Uterus (tissue), 4 donors: ENCODE results near the gene PTPRG. TPM values are rescaled to one million over a fixed set of nuclear protein-coding genes. Genes with fewer than 3 reads are reported as not detected.
"Not testable (repeated sequence)": the region's sequence is repeated elsewhere in the genome, so short reads cannot be mapped to it uniquely, and the experiment has no call there.

ENCODE experiments used
- DNase-seq, 2 donors: peaks; one replicate each; pipeline ENCODE4 v3.0.0-alpha.2; 2019 to 2020
- H3K27ac ChIP-seq, 2 donors: fragments of 200-600 bp; sonication (generic); 1 replicate in 1 of 2; 2 replicates in 1 of 2; pipeline ENCODE4 v1.5.1; 2016 to 2018
- H3K27me3 ChIP-seq, 2 donors: fragments of 200-600 bp; sonication (generic); one replicate each; pipeline ENCODE4 v1.5.1; 2018 to 2019; ENCODE audit warnings: control low read depth in 1 of 2
- H3K36me3 ChIP-seq, 2 donors: fragments of 200-600 bp; sonication (generic); one replicate each; pipeline ENCODE4 v1.5.1; 2019; ENCODE audit warnings: control low read depth in 1 of 2
- H3K4me1 ChIP-seq, 2 donors: fragments of 200-600 bp; sonication (generic); one replicate each; pipeline ENCODE4 v1.5.1; 2018 to 2019; ENCODE audit warnings: control low read depth in 1 of 2
- H3K4me3 ChIP-seq, 2 donors: fragments of 200-600 bp; sonication (generic); 1 replicate in 1 of 2; 2 replicates in 1 of 2; pipeline ENCODE4 v1.5.1; 2018 to 2019; ENCODE audit warnings: mild to moderate bottlenecking in 1 of 2
- H3K9me3 ChIP-seq, 2 donors: fragments of 200-600 bp; sonication (generic); one replicate each; pipeline ENCODE4 v1.5.1; 2019; ENCODE audit warnings: control low read depth in 1 of 2
- POLR2A ChIP-seq, 2 donors: fragments of 450-650 bp; IDR thresholded peaks; one replicate each; pipeline ENCODE4 v1.6.1; 2016; ENCODE audit warnings: antibody characterized with exemption in 2 of 2, mild to moderate bottlenecking in 1 of 2, moderate library complexity in 1 of 2
- intact Hi-C: fragments of 100-400 bp; cut with DNase I; formaldehyde crosslinking; loops from one replicate; pipeline ENCODE4 v1.15.1; 2023; ENCODE audit warnings: low total_unique reads
- total RNA-seq, 4 donors: library from RNA; depleted of rRNA in 3 of 4; stranded (reverse); fragments of >200 nt in 3 of 4; gene quantifications; one replicate each; pipeline versions ENCODE4 v1.1.0 to v1.2.4, GENCODE V29; 2014 to 2023
- TF ChIP-seq, protein P1 (sequence below), 4 experiments: fragments of 200-600 bp in 2 of 4; fragments of 450-650 bp in 2 of 4; sonication (generic) in 2 of 4; IDR thresholded peaks; one replicate each; pipeline ENCODE4 v1.5.1; 2016 to 2019; ENCODE audit warnings: antibody characterized with exemption in 4 of 4, mild to moderate bottlenecking in 2 of 4, moderate library complexity in 1 of 4
- donor health status: DM: yes; HTN: yes; CAD: no.

The PTPRG gene
- total RNA-seq, 4 donors from 2014 or later = 43.5 to 136 (median 62.6) TPM

DNA sequence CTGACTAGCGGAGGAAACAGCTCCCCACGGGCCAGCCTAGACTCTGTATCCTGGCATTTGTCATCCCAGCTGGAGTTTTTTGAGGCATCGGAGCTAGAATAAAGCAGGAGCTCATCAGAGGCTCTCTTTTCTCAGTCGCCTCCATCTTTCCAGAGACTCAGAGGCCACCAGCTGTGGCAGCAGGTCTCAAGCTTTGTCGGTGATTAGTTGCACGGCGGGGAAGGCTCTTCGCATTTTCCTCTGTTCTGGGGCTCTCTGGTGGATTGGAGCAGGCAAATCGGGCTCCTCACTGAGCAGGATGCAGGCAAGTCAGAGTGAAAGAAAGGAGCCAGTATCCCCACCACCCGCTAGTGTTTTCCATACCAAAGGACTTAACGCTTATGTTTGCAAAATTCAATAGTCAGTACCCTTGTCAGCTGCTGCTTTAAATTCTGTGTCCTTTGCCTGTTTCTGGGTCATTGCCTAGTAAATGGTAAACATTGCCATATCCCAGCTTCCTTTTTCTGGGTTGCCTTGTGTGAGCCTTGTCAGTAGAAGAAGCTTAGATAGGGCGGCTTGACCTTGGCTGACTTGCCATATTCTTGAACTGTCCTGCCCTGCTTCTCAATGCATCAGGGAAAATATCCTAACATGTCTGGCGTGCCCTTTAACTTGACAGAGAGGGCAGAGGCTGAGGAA is 127.1 kb downstream of the PTPRG start:
- Histone ChIP-seq H3K4me3 (no peak overlapping the region), H3K27ac (no peak overlapping the region), H3K27me3 (no peaks in the 10 kb centered on the region), H3K9me3 (no peaks in the 10 kb centered on the region), H3K4me1 (no peaks in the 10 kb centered on the region), H3K36me3 (no peaks in the 10 kb centered on the region)
- no peak for TF ChIP-seq POLR2A (IDR thresholded peaks at IDR 0.05)
- TF ChIP-seq, protein P1, sequence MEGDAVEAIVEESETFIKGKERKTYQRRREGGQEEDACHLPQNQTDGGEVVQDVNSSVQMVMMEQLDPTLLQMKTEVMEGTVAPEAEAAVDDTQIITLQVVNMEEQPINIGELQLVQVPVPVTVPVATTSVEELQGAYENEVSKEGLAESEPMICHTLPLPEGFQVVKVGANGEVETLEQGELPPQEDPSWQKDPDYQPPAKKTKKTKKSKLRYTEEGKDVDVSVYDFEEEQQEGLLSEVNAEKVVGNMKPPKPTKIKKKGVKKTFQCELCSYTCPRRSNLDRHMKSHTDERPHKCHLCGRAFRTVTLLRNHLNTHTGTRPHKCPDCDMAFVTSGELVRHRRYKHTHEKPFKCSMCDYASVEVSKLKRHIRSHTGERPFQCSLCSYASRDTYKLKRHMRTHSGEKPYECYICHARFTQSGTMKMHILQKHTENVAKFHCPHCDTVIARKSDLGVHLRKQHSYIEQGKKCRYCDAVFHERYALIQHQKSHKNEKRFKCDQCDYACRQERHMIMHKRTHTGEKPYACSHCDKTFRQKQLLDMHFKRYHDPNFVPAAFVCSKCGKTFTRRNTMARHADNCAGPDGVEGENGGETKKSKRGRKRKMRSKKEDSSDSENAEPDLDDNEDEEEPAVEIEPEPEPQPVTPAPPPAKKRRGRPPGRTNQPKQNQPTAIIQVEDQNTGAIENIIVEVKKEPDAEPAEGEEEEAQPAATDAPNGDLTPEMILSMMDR (IDR thresholded peaks at IDR 0.05) = no peak
- DNase-seq = no peak
- intact Hi-C loops = no loop called here

DNA sequence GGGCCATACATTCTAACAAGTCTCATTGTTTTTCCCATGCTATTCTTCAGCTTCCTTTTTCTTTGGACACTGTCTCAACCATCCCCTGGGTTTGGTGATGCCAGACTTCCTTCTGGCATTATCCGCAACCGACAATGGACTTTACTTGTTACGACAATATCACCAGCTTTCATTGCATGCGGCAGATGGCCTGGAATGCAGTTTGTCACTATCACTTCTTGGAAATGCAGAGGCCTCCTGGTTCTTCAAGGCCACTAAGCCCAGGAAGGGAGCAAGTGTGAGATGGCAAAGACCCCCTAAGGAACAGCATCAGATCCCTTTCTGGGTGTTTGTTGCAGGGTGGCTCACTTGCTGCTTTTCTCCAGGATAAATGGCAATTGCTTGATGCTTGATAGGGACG is 128.6 kb downstream of the PTPRG start:
- Histone ChIP-seq H3K27me3 (no peaks in the 10 kb centered on the region), H3K9me3 (no peaks in the 10 kb centered on the region), H3K4me3 (no peak overlapping the region), H3K36me3 (no peaks in the 10 kb centered on the region), H3K27ac (no peak overlapping the region), H3K4me1 (no peaks in the 10 kb centered on the region)
- intact Hi-C loops = no loop called here
- DNase-seq = no peak
- TF ChIP-seq, protein P1 (IDR thresholded peaks at IDR 0.05) = no peak
- no peak for TF ChIP-seq POLR2A (IDR thresholded peaks at IDR 0.05)

DNA sequence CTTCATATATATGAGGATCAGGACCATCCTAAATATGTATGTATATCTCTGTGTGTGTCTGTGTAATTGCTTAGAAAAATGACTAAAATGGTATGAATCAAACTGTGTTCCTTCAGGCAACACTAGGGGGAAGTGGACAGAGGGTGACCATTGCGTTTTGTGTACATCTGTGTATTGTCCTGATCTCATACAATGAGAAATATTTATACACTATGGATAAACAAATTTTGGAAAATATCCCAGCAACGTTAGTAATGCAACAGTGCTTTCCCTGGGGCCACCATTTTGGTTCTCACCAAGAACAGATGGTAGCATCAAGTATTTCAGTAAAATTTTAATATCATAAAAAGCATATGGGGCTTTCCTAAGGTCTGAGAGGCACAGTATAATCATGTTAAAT is 130.1 kb downstream of the PTPRG start:
- DNase-seq = no peak
- H3K4me3 ChIP-seq = no peak overlapping the region
- H3K9me3 ChIP-seq = no peaks in the 10 kb centered on the region
- intact Hi-C loops = no loop called here
- TF ChIP-seq, protein P1 (IDR thresholded peaks at IDR 0.05) = no peak
- TF ChIP-seq POLR2A (IDR thresholded peaks at IDR 0.05) = no peak
- H3K36me3 ChIP-seq = no peaks in the 10 kb centered on the region
- no peaks in the 10 kb centered on the region for H3K27me3 ChIP-seq
- H3K4me1 ChIP-seq = no peaks in the 10 kb centered on the region
- no peak overlapping the region for H3K27ac ChIP-seq

DNA sequence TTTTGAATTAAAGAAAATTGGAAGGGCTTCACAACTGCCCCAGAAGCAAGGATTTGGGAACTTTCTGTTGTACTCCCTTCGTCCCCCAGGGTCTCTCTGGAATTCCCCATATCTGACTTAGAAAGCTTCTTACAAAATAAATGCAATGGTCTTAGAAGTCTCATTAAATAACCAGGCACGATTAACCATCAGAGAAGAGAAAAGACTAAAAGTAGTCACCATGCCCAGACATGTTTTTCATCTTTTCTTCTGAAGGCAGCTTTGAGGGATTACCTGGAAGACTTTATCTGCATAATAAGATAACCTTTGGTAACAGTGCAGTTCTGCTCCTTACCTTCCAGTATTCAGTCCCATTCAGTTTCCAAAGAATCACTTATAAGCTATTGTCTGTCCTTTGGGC is 135.9 kb downstream of the PTPRG start:
- TF ChIP-seq, protein P1 (IDR thresholded peaks at IDR 0.05) = no peak
- no peak for TF ChIP-seq POLR2A (IDR thresholded peaks at IDR 0.05)
- intact Hi-C loops = no loop called here
- no peak overlapping the region for H3K4me3 ChIP-seq
- H3K9me3 ChIP-seq = no peaks in the 10 kb centered on the region
- no peaks in the 10 kb centered on the region for H3K4me1 ChIP-seq
- no peak overlapping the region for H3K27ac ChIP-seq
- DNase-seq = no peak
- no peaks in the 10 kb centered on the region for H3K36me3 ChIP-seq
- no peaks in the 10 kb centered on the region for H3K27me3 ChIP-seq

DNA sequence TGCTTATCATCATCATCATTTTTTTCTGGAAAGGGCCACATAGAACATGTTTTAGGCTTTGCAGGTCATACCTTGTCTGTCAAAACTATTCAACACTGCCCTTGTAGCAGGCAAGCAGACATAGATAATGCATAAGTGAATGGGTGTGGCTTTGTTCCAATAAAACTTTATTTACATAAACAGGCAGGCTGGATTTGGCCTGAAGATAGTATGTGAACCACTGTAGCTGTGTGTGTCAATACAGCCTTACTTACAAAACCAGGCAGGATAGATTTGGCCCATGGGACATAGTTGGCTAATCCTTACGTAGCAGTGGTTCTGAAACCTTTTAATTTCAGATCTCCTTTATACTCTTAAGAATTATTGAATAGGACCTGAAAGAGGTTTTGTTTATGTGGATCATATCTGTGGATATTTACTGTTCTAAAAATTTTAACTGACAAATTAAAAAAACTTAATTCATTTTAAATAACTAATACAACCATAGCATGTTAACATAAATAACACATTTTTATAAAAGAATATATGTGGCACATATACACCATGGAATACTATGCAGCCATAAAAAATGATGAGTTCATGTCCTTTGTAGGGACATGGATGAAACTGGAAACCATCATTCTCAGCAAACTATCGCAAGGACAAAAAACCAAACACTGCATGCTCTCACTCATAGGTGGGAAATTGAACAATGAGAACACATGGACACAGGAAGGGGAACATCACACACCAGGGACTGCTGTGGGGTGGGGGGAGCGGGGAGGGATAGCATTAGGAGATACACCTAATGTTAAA is 137.1 kb downstream of the PTPRG start:
- DNase-seq, H3K27ac ChIP-seq, intact Hi-C loops, H3K9me3 ChIP-seq, H3K36me3 ChIP-seq, H3K27me3 ChIP-seq, H3K4me3 ChIP-seq, H3K4me1 ChIP-seq: not testable (repeated sequence)
